Body of pancreas (tissue), 4 donors: Measurements from ENCODE around the gene HEY2.

Experiments used
- POLR2A ChIP-seq, 3 donors: fragments of 450-650 bp; IDR thresholded peaks; one replicate each; pipeline ENCODE4 v1.6.1; 2016; ENCODE audit warnings: antibody characterized with exemption in 3 of 3, mild to moderate bottlenecking in 2 of 3
- TF ChIP-seq, protein P1 (sequence below), 7 experiments: fragments of 450-650 bp in 4 of 7; fragments of 200-600 bp in 3 of 7; sonication (generic) in 3 of 7; IDR thresholded peaks; one replicate each; pipeline ENCODE4 v1.5.1; 2016 to 2019; ENCODE audit warnings: antibody characterized with exemption in 7 of 7

DNA sequence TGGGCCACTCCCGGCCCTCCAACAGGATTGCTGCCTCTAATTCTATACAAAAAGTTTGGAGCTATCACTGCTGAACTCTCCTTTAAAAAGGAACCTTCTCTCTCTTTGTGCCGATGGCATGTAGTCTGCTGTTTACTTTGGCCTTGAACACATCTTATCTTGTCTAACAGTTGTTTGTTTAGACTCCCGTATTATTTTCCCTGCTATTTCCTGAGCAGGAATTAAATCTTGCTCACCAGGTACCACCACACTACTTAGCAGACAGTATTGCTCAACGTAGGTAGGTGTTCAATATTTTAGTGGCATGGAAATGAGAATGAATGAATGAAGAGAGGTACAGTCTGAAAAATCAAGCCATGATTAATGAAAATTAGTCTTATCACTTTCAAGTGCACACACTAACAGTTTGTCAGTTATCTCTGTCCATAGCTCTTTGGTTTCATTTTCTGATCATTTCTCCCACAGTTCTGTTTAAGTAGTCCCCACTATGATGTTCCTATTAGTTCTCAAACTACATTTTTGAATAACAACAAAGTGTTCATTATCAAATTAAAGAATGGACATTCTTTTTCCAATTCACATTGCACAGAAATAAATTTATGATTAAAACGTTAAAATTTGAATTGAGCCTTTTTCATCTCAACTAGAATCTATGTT, 6.8 kb upstream of the HEY2 start:
- TF ChIP-seq, protein P1, sequence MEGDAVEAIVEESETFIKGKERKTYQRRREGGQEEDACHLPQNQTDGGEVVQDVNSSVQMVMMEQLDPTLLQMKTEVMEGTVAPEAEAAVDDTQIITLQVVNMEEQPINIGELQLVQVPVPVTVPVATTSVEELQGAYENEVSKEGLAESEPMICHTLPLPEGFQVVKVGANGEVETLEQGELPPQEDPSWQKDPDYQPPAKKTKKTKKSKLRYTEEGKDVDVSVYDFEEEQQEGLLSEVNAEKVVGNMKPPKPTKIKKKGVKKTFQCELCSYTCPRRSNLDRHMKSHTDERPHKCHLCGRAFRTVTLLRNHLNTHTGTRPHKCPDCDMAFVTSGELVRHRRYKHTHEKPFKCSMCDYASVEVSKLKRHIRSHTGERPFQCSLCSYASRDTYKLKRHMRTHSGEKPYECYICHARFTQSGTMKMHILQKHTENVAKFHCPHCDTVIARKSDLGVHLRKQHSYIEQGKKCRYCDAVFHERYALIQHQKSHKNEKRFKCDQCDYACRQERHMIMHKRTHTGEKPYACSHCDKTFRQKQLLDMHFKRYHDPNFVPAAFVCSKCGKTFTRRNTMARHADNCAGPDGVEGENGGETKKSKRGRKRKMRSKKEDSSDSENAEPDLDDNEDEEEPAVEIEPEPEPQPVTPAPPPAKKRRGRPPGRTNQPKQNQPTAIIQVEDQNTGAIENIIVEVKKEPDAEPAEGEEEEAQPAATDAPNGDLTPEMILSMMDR (IDR thresholded peaks at IDR 0.05), result no peak
- TF ChIP-seq POLR2A (IDR thresholded peaks at IDR 0.05), result no peak
